Stomach smooth muscle (tissue), 2 donors: Measurements from ENCODE around the gene SERPINB5.

Source experiments
- H3K27ac ChIP-seq: one replicate; pipeline ENCODE4 v1.7.0; 2013; ENCODE audit warnings: mild to moderate bottlenecking, low read length, inconsistent platforms
- H3K27me3 ChIP-seq, 2 donors: one replicate each; pipeline ENCODE4 v1.7.0; 2013; ENCODE audit warnings: low read length in 2 of 2; ENCODE audit not compliant: insufficient read depth in 2 of 2, control insufficient read depth in 1 of 2
- H3K36me3 ChIP-seq, 2 donors: one replicate each; pipeline ENCODE4 v1.7.0; 2013; ENCODE audit warnings: low read length in 2 of 2; ENCODE audit not compliant: control insufficient read depth in 2 of 2, insufficient read depth in 2 of 2
- H3K4me1 ChIP-seq: one replicate; pipeline ENCODE4 v1.7.0; 2013; ENCODE audit warnings: low read length; ENCODE audit not compliant: control insufficient read depth, insufficient read depth
- H3K4me3 ChIP-seq, 2 donors: one replicate each; pipeline ENCODE4 v1.7.0; 2013; ENCODE audit warnings: low read length in 2 of 2
- H3K9ac ChIP-seq, 2 donors: one replicate each; pipeline ENCODE4 v1.7.0; 2013; ENCODE audit warnings: low read length in 2 of 2, mild to moderate bottlenecking in 1 of 2
- H3K9me3 ChIP-seq, 2 donors: one replicate each; pipeline ENCODE4 v1.7.0; 2013; ENCODE audit warnings: low read length in 2 of 2; ENCODE audit not compliant: control insufficient read depth in 2 of 2
- donor health status: healthy.
- donor health status: Pancreatic carcinoma.

SERPINB5 gene

GRCh38 chr18:63467699-63468098, 9.1 kb upstream of the SERPINB5 start:
- Histone ChIP-seq H3K36me3 (no peaks in the 10 kb centered on the region), H3K27me3 (no peaks in the 10 kb centered on the region), H3K4me1 (no peaks in the 10 kb centered on the region), H3K27ac (no peak overlapping the region), H3K4me3 (no peak overlapping the region), H3K9ac (no peak overlapping the region), H3K9me3 (no peaks in the 10 kb centered on the region)

DNA sequence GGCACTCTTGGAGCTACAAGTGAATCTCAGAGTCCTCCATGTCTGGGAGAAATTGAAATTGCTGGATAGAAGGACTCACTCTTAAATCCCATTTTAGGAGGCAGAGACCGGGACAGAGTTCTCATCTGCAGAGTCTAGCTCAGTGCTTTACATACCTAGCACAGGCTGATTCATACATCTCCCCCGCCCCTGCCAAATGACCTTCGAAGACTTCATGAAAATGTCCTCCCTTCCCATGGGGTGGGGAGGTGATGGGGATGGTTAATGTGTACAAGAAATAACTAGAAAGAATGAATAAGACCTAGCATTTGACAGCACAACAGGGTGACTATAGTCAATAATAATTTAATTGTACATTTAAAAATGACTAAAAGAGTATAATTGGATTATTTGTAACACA, 8.2 kb upstream of the SERPINB5 start:
- H3K4me1 ChIP-seq: no peaks in the 10 kb centered on the region
- no peak overlapping the region for H3K4me3 ChIP-seq
- H3K36me3 ChIP-seq: no peaks in the 10 kb centered on the region
- no peaks in the 10 kb centered on the region for H3K9me3 ChIP-seq
- no peak overlapping the region for H3K27ac ChIP-seq
- no peaks in the 10 kb centered on the region for H3K27me3 ChIP-seq
- H3K9ac ChIP-seq: no peak overlapping the region

DNA sequence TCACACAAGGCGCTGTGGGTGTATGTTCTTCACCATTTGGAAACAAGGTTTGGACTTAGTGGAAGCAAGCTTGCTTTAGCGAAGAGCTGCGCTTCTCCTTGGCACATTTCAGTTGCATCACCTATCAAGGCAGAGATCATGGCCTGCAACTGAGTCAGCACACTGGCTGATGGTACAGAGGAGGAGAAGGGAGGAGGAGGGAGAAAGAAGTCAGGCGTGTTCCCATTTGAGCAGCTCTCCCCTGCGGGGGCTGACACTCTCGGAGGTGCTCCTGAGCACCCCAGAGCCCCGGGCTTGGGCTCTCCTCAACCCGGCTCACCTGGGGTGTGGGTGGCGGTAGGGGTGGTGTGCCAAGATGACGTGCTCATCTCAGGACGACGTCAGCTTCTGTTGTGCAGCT, 6.0 kb upstream of the SERPINB5 start:
- H3K27me3 ChIP-seq: no peaks in the 10 kb centered on the region
- no peak overlapping the region for H3K4me3 ChIP-seq
- H3K27ac ChIP-seq: no peak overlapping the region
- no peaks in the 10 kb centered on the region for H3K9me3 ChIP-seq
- no peaks in the 10 kb centered on the region for H3K4me1 ChIP-seq
- H3K9ac ChIP-seq: no peak overlapping the region
- no peaks in the 10 kb centered on the region for H3K36me3 ChIP-seq

DNA sequence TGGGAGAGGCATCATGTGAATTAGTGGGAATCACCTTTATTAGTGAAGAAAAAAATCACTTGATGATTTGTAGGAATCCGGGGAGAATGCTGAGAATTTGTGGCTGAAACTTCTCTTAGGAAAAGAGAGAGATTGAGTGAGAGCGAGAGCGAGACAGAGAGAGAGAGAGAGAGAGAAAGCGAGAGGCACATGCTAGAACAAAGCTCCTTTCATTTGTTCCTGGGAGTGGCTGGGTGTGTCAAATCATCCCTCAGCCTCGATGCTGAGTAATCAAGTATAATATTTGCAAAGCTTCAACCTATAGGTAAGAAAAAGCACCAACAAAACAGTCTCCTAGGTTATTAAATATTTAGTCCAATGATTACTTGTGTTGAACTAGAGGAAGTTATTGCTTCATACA, 4.4 kb upstream of the SERPINB5 start:
- Histone ChIP-seq H3K36me3 (no peaks in the 10 kb centered on the region), H3K4me1 (no peaks in the 10 kb centered on the region), H3K4me3 (no peak overlapping the region), H3K9ac (no peak overlapping the region), H3K27me3 (no peaks in the 10 kb centered on the region), H3K27ac (no peak overlapping the region), H3K9me3 (no peaks in the 10 kb centered on the region)

DNA sequence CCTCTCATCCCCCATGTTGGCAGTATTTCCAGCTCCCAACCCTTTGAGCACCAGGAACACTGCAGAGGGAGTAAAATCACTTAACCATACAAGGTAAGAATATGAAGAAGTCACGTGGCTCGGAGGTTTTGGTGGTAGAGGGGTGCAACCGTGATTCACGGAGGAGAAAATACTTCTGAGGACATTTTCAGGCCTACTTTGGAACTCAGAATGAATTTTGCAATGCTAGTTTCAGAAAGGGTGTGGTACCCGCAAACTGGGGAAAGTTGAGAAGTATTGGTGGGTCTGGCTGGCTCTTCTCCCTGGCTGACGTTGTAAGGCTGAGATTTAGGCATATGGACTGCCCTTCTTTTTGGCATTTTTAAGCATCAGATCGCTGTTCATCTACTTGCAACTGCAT, 442 bp downstream of the SERPINB5 start:
- Histone ChIP-seq H3K9me3 (no peaks in the 10 kb centered on the region), H3K27ac (no peak overlapping the region), H3K4me3 (no peak overlapping the region), H3K27me3 (no peaks in the 10 kb centered on the region), H3K4me1 (no peaks in the 10 kb centered on the region), H3K36me3 (no peaks in the 10 kb centered on the region), H3K9ac (no peak overlapping the region)

- H3K27ac ChIP-seq: no peak overlapping the region
These were observed 1.2 kb downstream of the SERPINB5 start for GRCh38 chr18:63477968-63478367.

DNA sequence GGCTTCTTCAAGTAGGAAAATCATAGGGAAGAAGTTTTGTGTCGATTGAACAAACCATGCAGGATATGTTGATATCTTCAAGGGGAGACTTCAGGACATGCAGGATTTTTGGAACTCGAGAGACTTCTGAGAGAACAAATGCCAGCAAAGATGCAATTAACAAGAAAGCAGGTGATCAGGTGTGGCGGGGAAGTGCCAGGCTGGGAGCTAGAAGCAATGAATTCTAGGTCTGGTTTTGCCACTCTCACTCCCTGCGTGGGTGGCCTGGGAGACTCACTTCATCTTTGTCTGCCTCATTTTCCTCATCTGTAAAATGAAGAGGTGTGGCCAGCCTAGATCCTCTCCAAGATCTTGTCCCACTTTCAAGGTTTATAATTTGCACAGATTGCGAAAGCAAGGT, 3.1 kb downstream of the SERPINB5 start:
- Histone ChIP-seq H3K4me3 (no peak overlapping the region), H3K9ac (no peak overlapping the region), H3K36me3 (no peaks in the 10 kb centered on the region), H3K9me3 (no peaks in the 10 kb centered on the region), H3K27ac (no peak overlapping the region), H3K27me3 (no peaks in the 10 kb centered on the region), H3K4me1 (no peaks in the 10 kb centered on the region)

More at GRCh38 chr18:63477968-63478367, 1.2 kb downstream of the SERPINB5 start:
- Histone ChIP-seq H3K27me3 (no peaks in the 10 kb centered on the region), H3K4me3 (no peak overlapping the region), H3K9ac (no peak overlapping the region), H3K4me1 (no peaks in the 10 kb centered on the region), H3K36me3 (no peaks in the 10 kb centered on the region), H3K9me3 (no peaks in the 10 kb centered on the region)

DNA sequence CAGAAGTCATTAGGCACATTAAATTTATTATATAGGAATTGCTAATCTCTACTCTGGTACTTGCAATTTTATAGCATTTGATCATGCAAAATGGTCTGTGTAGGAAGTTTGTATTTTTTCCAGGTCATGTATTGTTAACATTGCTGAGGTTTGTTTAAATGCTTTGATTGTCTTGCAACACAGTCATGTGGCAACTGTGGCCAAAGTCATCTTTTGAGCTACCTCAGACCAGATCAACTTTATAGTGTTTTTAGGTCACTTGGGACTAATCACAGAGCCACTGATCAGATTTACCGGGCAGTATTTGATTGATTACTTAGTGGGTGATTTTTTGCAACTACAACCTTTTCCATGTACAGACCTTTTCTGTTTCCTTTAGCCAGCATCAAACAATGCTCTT, 3.7 kb downstream of the SERPINB5 start:
- no peaks in the 10 kb centered on the region for H3K36me3 ChIP-seq
- H3K27ac ChIP-seq: no peak overlapping the region
- no peaks in the 10 kb centered on the region for H3K4me1 ChIP-seq
- no peaks in the 10 kb centered on the region for H3K27me3 ChIP-seq
- H3K4me3 ChIP-seq: no peak overlapping the region
- H3K9me3 ChIP-seq: no peaks in the 10 kb centered on the region
- no peak overlapping the region for H3K9ac ChIP-seq

- Histone ChIP-seq H3K4me3 (no peak overlapping the region), H3K9ac (no peak overlapping the region)
These were observed 4.2 kb downstream of the SERPINB5 start for GRCh38 chr18:63480915-63481314.

GRCh38 chr18:63487676-63488075, 10.9 kb downstream of the SERPINB5 start:
- H3K27ac ChIP-seq: no peak overlapping the region
- H3K4me3 ChIP-seq: no peak overlapping the region
- H3K36me3 ChIP-seq: no peaks in the 10 kb centered on the region
- peaks cover 0 to 2% of the 10 kb centered on the region in 2 donors for H3K27me3 ChIP-seq
- peaks cover 0 to 2% of the 10 kb centered on the region in 2 donors for H3K9me3 ChIP-seq
- no peaks in the 10 kb centered on the region for H3K4me1 ChIP-seq
- H3K9ac ChIP-seq: no peak overlapping the region

More at GRCh38 chr18:63480915-63481314, 4.2 kb downstream of the SERPINB5 start:
- Histone ChIP-seq H3K9me3 (no peaks in the 10 kb centered on the region), H3K36me3 (no peaks in the 10 kb centered on the region), H3K27ac (no peak overlapping the region), H3K27me3 (no peaks in the 10 kb centered on the region), H3K4me1 (no peaks in the 10 kb centered on the region)

DNA sequence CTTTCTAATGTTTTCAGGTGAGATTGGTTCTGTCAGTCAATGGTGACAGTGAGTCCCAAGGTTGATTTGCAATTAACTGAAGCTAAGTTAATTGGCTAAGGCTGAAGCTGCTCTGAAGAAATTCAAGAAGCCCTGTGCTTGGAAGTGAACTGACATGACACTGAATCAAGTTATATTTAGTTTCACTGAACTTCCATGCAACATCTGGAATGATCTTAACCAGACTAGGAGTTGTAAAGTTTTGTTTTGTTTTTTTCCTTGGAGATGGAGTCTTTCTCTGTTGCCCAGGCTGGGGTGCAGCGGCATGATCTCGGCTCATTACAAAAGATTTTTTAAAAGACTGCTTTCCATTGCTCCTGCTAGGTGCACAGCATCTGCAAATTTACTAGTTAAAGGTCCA, 11.4 kb downstream of the SERPINB5 start:
- Histone ChIP-seq H3K27ac (no peak overlapping the region), H3K4me1 (no peaks in the 10 kb centered on the region), H3K9me3 (peaks cover 0 to 2% of the 10 kb centered on the region in 2 donors), H3K27me3 (peaks cover 0 to 2% of the 10 kb centered on the region in 2 donors), H3K36me3 (no peaks in the 10 kb centered on the region), H3K9ac (no peak overlapping the region), H3K4me3 (no peak overlapping the region)
